ENCODE measurements around the gene NUP93.
A peak's percentile ranks its signal among the peaks of the same experiment; 100 is the strongest.
"Not testable (repeated sequence)": the region's sequence is repeated elsewhere in the genome, so short reads cannot be mapped to it uniquely, and the experiment has no call there.

The NUP93 gene

DNA sequence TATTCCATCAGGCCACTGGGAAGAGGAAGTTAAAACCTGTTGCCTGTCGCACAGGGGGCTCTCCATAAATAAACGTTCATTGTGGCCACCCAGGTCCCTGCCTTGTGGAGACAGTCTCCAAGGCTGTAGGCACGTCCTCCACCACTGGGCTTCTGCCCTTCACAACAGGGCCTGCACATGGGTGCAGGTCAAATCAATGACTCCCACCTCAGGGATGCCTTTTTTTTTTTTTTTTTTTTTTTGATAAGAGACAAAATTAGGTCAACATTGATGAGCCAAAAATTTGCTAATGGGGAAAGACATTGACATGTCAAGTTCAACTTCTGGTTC, 122.4 kb downstream of the NUP93 start:
- DNase-seq, result no peak

DNA sequence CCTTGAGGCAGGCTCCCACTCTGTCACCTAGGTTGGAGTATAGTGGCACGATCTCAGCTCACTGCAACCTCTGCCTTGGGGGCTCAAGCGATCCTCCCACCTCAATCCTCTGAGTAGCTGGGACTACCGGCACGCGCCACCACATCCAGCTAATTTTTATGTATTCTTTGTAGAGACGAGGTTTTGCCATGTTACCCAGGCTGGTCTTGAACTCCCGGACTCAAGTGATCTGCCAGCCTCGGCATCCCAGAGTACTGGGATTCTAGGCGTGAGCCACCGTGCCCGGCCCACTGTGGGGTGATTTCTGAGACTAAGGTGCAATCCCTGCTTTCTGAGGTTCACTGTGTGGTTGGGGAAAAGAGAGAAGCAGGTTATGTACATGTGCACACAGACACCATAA, 123.0 kb downstream of the NUP93 start:
- DNase-seq, result no peak

DNA sequence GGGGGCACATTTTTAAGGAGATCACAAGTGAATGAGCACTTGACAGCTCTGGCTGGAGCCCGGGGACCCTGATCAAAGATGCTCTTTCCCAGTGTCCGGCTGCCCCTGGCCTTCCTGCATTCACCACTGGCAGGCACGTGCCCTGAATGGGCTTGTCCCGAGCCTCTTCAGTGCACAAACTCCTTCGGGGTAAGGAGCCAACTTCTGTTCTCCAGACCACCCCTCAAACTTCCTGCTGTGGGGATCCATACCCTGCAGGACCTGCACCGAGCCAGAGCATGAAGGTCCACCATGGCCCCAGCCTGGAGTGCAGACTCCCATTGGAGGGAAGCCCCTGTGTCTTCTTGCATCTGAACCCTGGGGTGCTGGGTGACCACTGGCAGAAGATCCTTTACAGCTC, 125.3 kb downstream of the NUP93 start:
- DNase-seq, result no peak

DNA sequence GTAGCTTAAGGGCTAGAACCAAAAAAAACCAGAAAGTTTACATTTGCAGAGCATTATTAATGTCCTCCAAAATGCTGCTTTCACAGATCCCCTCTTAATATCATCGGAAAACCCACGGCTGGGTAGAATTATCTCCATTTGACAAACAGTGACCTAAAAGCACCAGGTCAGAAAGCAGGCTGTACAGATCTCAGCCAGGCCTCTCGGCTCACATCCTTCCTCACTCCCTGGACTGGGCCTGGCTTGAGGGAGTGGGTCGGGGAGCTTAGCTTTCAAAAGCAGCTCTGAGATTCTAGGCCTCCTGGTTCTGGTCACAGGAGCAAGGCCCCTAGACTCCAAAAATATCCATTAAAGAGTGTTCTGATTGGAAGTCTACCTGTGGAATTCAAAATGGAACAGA, 126.0 kb downstream of the NUP93 start:
- DNase-seq, result no peak

DNA sequence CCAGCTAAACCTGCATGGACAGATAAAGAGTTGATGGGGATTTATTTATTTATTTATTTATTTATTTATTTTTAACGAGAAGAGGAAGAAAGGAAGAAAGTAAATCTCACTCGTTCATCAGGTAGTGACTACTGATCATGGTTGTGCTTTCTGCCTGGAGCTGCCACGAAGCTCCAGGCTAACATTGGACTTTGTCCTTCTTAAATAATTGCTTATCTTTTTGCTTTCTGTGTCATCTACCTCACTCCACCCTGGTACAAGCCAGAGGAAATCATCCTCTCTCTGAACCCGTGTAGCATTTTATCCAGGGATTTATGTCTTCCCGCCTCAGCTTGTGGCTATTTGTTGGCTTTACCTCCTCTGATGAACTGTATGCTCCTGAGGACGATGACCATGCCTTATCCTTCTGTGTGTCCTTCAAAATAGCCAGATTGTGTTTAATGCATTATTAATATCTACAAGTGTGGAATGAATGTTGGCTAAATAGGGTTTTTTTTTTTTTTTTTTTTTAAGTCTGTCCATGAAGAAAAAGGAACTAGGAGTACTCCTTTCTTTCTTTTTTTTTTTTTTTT, 127.0 kb downstream of the NUP93 start:
- no peak for DNase-seq

DNA sequence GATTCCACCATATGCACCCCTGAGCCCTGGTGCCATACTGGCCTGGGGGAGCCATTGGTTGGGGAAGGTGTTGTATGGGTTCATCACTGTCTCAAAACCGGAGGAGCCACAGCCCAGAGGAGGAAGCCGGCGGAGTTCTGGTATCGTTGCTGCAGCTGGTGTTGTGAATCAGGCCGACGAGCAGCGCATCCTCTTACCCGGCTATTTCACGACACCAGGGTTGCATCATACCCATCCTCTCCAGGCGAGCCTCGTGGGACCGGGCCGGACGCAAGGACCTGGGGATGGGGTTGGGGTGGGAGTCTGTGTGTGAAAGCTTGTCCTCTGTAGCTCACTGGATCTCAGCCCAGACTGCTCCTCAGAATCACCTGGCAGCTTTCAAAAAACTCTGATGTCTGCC, 128.4 kb downstream of the NUP93 start:
- no peak for DNase-seq

DNA sequence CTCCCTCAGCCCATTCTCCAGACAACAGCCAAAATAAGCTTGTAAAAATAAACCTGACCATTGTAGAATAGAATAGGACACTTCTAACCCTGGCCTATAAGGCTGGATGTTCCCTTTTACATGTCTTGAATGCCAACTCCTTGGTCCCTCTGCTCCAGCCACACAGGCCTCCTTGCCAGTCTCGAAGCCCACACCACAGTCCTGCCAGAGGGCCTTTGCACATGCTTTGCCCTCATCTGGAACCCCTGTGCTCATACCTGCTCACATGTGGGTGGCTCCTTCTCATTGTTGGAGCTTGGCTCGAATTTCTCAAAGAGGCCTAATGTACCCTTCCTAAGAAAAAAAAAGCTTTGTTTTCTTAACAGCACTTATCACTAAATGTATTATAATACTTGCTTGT, 129.7 kb downstream of the NUP93 start:
- no peak for DNase-seq

DNA sequence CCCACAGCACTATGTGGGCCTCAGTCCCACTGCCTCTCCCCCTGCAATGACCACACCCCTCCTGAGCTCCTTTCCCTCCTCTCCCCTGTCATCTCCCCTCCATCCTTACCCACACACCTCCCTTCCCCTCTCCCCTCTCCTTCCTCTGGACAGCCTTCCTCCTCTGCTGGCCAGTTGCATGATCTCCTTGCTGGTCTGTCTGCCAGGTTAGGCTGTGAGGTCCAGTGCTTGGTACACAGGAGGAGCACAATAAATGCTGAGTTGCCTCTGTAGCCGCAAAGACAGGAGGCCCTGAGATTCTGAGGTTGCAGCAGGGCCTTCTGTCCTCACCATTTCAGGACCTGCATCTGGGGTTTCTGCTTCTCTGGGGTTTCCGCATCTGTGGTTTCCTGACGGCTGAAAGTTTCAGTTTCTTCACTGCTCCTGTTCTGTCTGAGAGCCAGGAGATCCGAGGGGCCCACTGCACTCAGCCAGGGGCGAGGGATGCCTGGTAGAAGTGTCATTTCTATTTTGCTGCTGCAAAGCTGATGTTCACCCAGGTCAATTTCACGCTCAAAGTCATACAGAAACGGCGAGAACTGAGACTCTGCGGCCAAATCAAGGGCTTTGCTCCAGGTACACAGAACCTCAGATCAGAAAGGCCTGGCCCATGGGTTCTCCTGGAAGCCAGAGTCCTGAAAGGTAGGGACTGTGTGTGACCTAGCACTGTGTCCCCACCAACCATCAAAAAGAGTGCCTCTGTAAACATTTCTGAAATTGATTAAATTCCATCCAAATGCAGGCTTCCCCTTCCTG, 130.5 kb downstream of the NUP93 start:
- peak; percentile 67 for DNase-seq

DNA sequence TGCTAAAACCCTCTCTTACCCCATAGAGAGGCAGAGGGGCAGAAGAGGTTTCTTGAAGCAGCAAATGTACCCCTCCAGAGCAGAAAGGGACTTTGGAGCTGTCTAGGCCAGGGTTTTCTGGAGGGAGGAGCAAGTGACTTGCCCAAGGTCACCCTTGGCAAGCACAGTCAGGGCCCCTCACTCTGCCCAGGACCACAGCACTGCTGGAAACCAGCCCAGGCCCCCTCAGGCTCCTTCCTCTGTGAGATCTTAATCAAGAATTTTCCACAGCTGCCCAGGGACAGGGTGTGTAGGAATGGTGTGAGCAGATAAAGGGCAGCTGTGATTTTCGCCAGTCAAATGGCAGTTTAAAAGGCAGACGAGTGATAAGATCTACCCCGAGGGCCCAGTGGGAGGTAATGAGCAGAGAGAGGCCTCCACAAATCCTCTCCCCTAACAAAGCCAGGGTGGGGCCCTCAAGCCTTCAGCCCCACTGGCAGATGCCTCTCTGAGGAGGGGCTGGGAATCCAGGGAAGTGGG, 131.2 kb downstream of the NUP93 start:
- peak; percentile 54 for DNase-seq

DNA sequence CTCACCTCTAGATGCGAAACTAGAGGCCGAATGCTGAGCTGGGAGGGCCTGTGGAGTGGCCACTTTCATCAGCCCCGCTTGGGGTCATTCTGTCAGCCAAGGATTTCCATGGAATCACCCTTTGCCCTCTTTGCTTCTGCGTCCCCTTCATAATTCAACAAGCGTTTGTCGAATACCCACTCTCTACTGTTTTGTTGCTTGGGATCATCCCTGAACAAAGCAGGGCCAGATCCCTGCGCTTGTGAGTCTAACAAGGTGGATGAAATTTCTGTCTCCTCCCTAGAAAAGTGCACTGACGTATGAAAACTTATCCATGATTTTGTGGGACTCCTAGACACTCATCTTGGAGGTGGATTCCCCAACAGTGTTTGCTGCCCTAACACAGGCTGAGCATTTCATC, 131.8 kb downstream of the NUP93 start:
- DNase-seq, result no peak

DNA sequence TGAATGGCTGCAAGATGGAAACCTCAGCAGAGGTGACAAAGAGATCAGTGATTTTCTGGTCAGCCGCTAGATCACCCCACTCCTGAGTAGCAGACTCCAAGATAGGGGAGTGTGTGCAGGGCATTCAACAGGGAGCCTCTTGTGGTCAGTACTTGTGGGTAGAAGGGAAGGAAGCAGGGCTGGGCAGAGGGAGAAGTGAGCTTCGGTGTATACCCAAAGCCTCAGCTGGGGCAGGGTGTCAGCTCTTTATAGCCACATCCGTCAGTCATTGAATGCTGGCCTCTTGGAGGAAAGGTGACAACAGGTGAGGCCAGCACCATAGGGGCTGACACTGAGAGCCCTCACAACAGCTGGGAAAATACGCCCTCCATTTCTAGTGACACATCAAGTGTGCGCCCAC, 132.8 kb downstream of the NUP93 start:
- peak; percentile 77 for DNase-seq

DNA sequence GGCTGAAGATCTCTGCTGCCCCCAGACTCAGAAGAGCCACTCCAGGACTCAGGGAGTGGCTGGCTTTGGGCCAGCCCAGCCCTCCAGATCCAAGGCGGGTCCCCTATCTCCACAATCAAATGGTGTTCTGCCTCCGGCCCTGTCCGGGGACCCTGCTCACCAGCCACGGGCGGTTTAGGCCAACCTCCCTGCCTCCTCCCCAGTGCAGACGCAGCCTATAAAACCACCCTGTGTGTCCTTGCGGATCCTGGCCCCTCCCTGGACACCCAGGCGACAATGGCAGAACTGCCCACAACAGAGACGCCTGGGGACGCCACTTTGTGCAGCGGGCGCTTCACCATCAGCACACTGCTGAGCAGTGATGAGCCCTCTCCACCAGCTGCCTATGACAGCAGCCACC, 135.0 kb downstream of the NUP93 start, which contains the start of gene SLC12A3:
Gene SLC12A3, plus strand, starts transcription at position 248 of the 400 bp plus-strand sequence. Its CDS starts 29 bp downstream, at position 277.
- DNase-seq, result no peak

DNA sequence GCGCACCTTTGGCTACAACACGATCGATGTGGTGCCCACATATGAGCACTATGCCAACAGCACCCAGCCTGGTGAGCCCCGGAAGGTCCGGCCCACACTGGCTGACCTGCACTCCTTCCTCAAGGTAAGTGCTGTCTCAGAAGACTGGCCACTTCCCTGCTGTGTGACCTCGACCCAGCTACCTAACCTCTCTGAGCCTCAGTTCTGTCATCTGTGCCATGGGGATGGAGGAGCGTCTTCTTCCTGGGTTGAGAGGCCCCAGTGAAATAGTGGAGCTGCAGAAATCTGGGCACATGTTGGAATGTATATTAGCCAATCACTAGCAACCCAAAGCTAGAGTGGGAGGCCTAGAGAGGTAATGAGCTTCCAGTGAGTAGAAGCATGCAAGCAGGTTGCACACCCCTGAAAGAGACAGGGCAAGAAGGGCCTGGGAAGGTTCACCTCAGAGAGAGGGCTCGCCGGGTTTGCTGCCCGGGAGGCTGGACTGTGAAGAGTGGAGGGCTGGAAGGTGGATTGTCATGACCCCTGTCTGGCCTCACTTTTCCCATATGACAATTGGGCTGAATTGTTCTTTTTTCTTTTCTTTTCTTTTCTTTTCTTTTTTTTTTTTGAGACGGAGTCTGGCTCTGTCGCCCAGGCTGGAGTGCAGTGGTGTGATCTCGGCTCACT, 135.6 kb downstream of the NUP93 start:
- DNase-seq, result no peak

DNA sequence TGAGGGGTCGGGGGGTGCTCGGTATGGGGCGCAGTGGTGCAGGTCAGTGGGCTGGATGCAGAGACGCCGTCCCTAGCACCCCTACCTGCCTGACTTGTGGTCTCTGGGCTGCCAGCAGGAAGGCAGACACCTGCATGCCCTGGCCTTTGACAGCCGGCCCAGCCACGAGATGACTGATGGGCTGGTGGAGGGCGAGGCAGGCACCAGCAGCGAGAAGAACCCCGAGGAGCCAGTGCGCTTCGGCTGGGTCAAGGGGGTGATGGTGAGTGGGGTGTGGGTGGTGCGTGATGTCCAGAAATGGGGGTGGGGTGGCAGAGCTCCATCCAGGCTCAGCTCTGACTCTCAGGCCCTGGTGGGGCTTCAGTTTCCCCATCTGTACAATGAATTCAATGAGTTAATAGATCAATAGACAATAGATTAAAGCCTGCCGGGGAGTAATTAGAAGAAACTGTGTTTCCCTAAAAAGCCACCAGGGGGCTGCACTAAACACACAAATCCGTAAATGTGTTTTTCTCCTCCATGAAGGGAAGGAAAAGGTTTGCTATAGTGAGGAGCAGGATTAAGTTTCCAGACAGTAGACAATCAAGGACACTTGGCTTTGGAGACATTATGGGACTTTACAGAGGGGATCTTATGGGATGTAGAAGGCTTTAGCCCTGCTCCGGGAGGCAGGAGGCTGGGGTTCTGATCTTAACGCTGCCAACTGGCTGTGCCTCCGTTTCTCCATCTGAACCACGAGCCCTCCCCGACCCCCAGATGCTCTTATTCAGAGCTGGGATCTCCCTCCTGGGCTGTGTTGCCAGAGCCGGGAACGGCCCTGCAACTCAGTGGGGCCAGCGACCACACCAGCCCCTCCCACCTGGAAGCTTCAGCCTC, 137.3 kb downstream of the NUP93 start:
- peak; percentile 79 for DNase-seq

DNA sequence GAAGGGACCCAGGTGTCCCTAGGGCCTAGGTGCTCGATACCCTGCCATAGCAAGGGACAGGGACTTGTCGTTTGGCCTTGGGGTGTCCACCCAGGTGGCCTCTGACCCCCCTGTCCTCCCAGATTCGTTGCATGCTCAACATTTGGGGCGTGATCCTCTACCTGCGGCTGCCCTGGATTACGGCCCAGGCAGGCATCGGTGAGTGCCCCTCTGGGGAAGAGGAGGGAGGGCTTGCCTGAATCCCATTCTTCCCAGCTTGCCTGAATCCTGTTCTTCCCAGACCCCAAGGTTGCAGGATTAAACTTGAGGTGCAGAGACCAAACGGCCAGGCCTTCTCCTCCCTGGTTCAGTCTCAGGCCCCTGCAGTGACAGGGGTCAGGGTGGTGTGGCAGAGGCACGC, 138.2 kb downstream of the NUP93 start:
- no peak for DNase-seq

DNA sequence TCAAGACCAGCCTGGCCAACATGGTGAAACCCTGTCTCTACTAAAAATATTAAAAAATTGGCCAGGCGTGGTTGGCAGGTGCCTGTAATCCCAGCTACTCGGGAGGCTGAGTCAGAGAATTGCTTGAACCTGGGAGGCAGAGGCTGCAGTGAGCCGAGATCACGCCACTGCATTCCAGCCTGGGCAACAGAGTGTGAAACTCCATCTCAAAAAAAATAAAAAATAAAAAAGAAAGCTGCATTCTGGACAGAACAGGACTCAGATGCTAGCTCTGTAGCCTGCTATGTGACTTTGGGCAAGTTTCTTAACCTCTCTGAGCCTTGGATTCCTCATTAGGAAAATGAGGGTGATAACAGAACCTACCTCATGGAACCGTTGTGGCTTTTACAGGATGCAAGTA, 138.8 kb downstream of the NUP93 start:
- not testable (repeated sequence) for DNase-seq

DNA sequence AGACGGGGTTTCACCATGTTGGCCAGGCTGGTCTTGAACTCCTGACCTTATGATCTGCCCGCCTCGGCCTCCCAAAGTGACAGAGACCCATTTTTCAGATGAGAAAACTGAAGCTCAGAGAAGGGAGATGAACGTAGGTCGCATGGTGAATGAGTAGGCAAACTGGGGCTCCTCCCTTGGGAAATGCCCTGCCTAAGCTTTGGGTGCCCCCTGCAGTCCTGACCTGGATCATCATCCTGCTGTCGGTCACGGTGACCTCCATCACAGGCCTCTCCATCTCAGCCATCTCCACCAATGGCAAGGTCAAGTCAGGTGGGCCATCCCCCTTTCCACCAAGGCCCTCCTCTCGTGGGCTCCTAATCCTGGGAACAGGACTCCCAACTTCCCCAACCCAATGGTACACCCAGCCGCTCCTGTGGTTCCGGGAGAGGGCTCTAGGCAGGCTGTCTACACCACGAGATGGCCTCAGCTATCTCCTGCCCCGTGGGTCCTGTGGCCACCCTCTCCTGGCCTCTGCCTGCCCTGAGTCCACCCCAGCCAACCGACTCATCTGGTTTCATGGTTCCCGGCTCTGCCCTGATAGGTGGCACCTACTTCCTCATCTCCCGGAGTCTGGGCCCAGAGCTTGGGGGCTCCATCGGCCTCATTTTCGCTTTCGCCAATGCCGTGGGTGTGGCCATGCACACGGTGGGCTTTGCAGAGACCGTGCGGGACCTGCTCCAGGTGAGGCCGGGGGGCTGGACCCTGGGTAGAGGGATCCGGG, 139.8 kb downstream of the NUP93 start:
- peak; percentile 77 for DNase-seq

DNA sequence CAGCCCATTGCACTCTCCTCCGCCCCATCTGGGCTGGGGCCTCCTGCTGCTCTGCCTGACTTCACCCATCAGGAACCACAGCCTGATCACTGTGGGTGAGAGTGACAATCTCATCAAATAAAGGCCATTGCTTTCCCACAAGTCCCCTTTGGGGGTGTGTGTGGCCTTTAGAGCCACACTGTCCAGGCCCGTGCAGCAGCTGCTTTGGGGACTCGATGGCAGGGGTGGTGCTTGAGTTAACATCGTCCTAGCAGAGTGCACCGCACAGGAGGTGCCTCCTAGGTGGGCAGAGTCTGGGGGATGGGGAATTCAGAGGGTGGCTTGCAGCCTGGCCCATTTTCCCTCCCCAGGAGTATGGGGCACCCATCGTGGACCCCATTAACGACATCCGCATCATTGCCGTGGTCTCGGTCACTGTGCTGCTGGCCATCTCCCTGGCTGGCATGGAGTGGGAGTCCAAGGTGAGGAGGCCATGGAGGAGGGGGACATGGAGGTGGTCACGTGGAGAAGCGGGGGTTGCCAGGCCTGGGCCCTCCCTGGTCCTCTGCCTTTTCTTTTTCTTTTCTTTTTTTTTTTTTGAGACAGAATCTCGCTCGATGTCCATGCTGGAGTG, 140.5 kb downstream of the NUP93 start:
- DNase-seq, result no peak

DNA sequence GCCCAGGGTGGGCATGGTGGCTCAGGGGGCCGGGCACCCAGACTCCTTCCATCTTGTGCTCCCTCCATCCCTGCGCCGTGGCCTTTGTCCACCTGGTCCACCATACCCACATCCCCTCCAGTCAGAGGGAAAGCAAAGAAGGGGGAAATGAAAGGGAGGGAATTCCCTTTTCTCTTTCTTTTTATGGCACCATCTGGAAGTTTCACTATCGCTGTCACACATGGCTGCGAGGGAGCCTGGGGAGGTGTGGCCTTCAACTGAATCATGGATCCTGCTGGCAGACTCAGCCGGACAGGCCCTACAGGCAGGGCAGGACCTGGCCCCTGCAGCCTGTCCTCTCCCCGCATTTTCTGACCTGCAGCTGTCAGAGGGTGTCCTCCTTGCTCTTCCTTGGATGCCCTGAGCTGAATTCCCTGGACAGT, 141.3 kb downstream of the NUP93 start:
- DNase-seq, result no peak

DNA sequence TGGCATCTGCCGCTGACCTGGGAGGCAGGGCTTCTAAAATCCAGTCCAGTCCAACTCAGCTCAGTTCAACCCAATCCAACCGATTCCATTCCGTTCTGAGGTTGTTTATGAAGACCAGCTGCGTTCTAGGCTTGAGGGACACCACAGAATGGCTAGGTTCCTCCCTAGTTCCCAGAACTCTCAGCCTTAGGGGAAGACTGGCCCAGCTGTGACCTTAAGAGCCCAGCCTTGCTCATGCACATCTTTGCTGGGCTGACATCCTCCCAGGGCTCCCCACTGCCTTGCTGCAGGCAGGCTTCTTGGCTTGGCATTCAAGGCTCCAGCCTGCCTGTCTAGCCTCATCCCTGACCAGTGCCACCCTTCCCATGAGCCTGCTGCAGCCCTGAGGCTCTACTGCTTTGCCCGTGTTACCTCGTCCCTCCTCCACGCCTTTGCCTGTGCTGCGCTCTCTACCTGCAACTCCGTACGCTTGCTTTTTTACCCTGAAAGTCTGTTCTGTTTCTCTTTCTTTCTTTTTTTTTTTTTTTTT, 143.0 kb downstream of the NUP93 start:
- peak; percentile 44 for DNase-seq

DNA sequence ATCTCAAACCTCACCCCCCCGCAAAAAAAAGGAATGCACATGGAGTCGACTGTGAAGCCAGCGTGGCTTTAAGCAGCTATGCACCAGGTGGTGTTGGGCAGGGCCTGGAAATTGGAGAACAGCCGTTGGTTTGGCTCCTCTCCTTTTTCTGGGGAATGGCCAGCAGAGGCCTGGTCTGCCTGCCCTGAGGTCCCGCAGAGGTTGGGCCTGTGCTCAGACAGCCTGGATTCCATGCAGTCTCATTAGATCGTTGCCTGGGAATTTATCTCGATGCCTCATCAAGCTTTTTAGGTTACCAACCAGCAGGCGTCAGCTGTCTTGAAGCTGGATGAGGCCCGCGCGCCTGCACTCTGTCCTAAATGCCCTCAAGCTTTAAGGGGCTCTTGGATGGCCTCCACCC, 144.9 kb downstream of the NUP93 start:
- no peak for DNase-seq

DNA sequence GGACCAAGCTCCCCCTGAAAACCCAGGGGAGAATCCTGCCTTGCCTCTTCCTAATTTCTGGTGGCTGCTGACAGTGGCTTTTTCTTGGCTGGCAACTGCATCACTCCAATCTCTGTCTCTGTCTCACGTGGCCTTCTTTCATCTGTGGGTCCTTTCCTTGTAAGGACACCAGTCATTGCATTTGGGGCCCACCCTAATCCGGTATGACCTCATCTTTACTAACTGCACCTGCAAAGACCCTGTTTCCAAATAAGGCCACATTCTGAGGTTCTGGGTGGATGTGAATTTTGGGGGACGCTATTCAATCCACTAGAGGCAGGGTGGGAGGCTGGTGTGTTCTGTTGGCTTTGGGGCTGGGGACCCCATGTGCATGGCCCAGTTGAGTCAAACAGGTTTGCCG, 146.1 kb downstream of the NUP93 start:
- DNase-seq, result no peak

Data from hematopoietic multipotent progenitor cell treated with erythropoietin and hydrocortisone succinate and interleukin-3 and kit ligand, for 4 days (in vitro differentiated cells).